ENCODE measurements around the gene PTPRD.

The PTPRD gene

GRCh38 chr9:8436786-8437185 is 2176.0 kb downstream of the PTPRD start:
- no peak for DNase-seq (ENCODE audit: extremely low read depth in 1 of 2, low read depth in 1 of 2)

GRCh38 chr9:8434621-8435020 is 2178.2 kb downstream of the PTPRD start:
- DNase-seq (ENCODE audit: extremely low read depth in 1 of 2, low read depth in 1 of 2), result no peak

DNA sequence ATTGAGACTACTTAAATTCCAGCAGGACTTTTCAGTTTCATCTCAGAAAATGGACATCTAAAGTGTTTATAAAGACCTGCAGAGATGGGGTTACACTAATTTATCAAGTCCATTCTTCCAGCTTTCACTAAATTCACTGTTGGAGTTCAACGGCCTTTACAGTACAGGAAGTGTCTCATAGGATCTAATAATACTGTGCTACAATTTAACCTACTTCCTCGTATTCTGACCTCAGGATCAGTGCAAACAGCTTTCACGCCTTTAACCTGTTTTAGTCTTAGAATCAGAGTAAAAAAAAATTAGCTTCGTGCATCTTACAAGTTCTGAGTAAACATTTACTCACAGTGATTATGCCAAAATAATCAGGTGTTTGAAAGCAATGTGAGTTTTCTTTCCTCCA is 2180.6 kb downstream of the PTPRD start:
- no peak for DNase-seq (ENCODE audit: extremely low read depth in 1 of 2, low read depth in 1 of 2)

GRCh38 chr9:8431505-8431904 is 2181.3 kb downstream of the PTPRD start:
- DNase-seq (ENCODE audit: extremely low read depth in 1 of 2, low read depth in 1 of 2), result no peak

GRCh38 chr9:8430945-8431344 is 2181.9 kb downstream of the PTPRD start:
- no peak for DNase-seq (ENCODE audit: extremely low read depth in 1 of 2, low read depth in 1 of 2)

- DNase-seq (ENCODE audit: extremely low read depth in 1 of 2, low read depth in 1 of 2), result no peak
Observed at GRCh38 chr9:8429768-8430167, 2183.0 kb downstream of the PTPRD start.

- DNase-seq (ENCODE audit: extremely low read depth in 1 of 2, low read depth in 1 of 2), result no peak
Observed at GRCh38 chr9:8429157-8429556, 2183.6 kb downstream of the PTPRD start.

DNA sequence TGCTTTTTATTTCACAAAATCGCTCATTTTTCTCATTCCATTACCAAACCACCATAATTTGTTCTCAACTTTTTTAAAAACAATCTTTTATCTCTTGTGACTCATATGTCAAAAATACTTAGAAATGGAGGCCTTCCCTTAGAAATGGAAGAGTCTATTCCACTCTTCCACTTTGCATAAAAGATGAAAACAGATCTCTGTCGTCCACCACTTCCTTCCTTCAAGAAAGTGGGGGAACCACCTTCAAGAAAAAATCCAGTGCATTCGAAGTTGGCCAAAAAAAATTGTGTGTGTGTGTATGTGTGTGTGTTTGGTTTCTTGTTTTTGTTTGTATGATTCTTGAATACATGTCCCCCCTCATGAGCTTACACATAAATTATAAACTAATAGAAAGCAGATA is 2184.4 kb downstream of the PTPRD start:
- DNase-seq (ENCODE audit: extremely low read depth in 1 of 2, low read depth in 1 of 2), result no peak

DNA sequence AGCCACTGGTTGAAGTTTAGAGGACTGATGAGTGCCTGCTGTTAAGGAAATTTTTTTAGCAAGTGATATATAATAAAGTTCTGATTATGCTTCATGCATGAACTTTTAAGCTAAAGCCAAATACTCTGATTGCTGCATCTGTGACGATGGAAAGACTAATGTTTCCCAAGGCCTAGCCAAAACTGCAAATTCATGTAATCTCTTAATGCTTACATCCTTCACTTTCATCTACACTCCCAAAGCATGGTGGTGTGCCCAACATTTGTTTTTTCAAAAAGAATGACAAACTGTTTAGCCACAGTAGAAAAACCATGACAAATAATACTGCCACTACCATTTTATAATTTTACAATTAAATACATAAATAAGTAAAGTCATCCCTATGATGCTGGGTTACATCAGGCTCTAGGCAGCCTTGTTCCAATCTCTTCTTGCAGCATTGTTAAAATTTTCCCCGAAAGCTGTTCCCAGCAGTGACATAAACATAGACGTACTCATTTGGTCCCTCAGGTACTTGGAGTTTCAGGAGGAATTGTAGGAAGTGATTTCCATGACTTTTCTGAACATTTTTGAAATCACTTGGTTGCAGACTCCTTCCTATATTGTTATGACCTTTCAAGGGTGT is 2187.9 kb downstream of the PTPRD start:
- DNase-seq (ENCODE audit: extremely low read depth in 1 of 2, low read depth in 1 of 2), result no peak

GRCh38 chr9:8420416-8420815 is 2192.4 kb downstream of the PTPRD start:
- DNase-seq (ENCODE audit: extremely low read depth in 1 of 2, low read depth in 1 of 2), result no peak

- DNase-seq (ENCODE audit: extremely low read depth in 1 of 2, low read depth in 1 of 2), result no peak
Observed at GRCh38 chr9:8419596-8420275, 2193.1 kb downstream of the PTPRD start.

- no peak for DNase-seq (ENCODE audit: extremely low read depth in 1 of 2, low read depth in 1 of 2)
Observed at GRCh38 chr9:8417341-8417740, 2195.5 kb downstream of the PTPRD start.

DNA sequence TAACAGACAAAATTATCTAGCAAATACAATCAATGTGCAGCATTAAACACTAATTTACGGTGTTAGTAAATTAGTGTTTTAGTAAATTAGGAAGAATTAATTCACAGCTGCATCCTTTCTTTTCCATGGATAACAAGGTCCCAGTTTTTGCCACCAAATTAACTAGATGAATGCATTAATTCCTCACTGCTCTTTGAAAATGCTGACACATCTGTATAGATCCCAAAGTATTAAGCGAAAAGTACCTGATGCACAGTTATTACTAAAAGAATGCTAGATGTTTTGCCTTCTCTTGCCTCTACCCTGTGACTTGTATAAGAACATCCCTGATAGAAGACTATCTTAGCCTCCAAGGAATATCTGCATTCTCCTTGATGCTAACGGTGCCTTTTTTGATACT is 2200.5 kb downstream of the PTPRD start:
- no peak for DNase-seq (ENCODE audit: extremely low read depth in 1 of 2, low read depth in 1 of 2)

- no peak for DNase-seq (ENCODE audit: extremely low read depth in 1 of 2, low read depth in 1 of 2)
Observed at GRCh38 chr9:8408575-8409190, 2204.1 kb downstream of the PTPRD start.

- no peak for DNase-seq (ENCODE audit: extremely low read depth in 1 of 2, low read depth in 1 of 2)
Observed at GRCh38 chr9:8401961-8402705, 2210.7 kb downstream of the PTPRD start.

DNA sequence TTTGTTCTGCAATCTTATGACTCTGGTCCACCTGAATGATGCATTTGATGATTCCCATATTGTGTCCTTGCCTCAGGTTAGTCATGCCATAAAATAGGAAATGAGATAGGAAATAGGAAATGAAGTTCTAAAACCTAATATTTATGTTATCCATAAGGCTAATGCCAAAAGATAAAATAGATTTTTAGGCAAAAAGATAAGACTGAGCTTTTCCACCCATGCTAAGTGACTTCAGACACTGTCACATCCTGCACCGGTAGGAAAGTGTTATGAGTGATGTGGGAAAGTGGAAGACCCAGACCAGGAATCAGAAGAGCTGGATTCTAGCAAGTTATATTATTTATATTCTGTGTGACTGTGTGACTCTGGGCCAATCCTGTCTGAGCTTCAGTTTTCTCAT is 2212.4 kb downstream of the PTPRD start:
- no peak for DNase-seq (ENCODE audit: extremely low read depth in 1 of 2, low read depth in 1 of 2)

- no peak for DNase-seq (ENCODE audit: extremely low read depth in 1 of 2, low read depth in 1 of 2)
Observed at GRCh38 chr9:8395022-8395421, 2217.8 kb downstream of the PTPRD start.

DNA sequence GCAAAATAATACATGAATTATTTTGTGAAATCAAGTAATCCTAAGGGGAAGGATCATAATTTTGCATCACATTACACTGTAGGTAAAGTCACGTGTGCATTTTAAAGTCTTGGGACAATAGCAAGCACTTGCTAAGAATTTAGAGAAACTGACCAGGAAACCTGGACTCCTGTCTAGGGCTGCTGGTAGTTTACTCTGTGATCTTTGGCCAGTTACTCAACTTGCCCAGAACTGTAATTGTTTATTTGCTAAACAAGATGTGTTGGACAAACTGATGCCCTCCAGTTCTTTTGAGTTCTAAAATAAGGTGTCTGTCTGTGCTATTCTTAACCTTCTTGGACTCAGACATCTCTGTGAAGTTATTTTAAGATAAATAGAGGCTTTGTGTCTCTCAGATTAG is 2218.5 kb downstream of the PTPRD start:
- DNase-seq (ENCODE audit: extremely low read depth in 1 of 2, low read depth in 1 of 2), result no peak

DNA sequence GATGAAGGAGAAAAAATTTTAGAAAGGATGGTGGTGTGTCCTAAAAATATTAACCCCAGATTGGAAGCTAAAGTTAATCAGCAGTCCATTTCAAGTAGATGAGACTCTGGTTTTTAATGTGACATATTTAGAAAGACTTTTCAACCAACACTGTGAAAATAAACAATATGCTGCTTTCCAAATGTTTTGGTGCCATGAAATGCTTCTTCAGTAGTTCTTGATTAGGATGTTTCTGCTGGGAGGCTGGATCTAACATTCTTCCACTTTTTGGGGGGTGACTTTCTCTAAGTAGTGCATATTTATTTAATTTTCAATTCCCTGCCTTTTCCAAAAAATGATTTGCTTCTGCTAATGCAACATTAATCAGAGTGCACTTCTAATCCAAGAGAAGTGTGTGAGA is 2219.9 kb downstream of the PTPRD start:
- no peak for DNase-seq (ENCODE audit: extremely low read depth in 1 of 2, low read depth in 1 of 2)

- no peak for DNase-seq (ENCODE audit: extremely low read depth in 1 of 2, low read depth in 1 of 2)
Observed at GRCh38 chr9:8391566-8391965, 2221.2 kb downstream of the PTPRD start.

DNA sequence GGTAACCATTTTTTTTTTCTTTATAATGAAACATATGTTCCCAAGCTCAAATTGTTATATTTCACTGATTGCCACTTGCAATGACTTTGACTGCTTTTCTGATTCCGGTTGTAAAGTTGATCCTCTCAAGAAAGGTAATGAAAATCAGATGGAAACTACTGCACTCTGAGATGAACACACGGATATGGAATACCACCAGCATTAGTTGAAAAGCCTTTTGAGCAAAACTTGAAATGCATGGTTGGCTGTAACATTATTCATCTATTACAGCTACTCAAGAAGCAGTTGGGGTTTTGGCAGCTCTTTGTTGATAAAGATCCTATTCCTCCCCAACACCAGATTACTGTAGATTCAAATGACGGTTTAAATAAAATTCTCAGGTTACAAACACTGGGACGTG is 2221.7 kb downstream of the PTPRD start:
- no peak for DNase-seq (ENCODE audit: extremely low read depth in 1 of 2, low read depth in 1 of 2)

- DNase-seq (ENCODE audit: extremely low read depth in 1 of 2, low read depth in 1 of 2), result no peak
Observed at GRCh38 chr9:8390571-8390970, 2222.2 kb downstream of the PTPRD start.

Measured in activated CD8-positive, alpha-beta memory T cell treated with anti-CD3 and anti-CD28 coated beads for 1 hour (primary cell).